Keratinocyte (primary cell): Measurements from ENCODE around the gene HIF1A. TPM values are rescaled to one million over a fixed set of nuclear protein-coding genes. Genes with fewer than 3 reads are reported as not detected.

Experiments
- DNase-seq: peaks from one replicate; pipeline ENCODE4 v3.0.0-alpha.2; 2011; ENCODE audit warnings: low read depth, missing footprints, low spot score
- FAIRE-seq: peaks from 2 replicates; lab custom pipeline; 2011; peaks lifted over from hg19 to GRCh38; lab: Jason Lieb, UNC
- H2AFZ ChIP-seq: 2 replicates; pipeline ENCODE4 v1.6.0; 2012; ENCODE audit warnings: low read length, control low read depth, inconsistent platforms; ENCODE audit not compliant: control insufficient read depth
- H3K27ac ChIP-seq: 2 replicates; pipeline ENCODE4 v1.5.1; 2011; ENCODE audit warnings: low read length; ENCODE audit not compliant: control insufficient read depth, insufficient read depth
- H3K27me3 ChIP-seq: 3 replicates; pipeline ENCODE4 v1.6.0; 2011; ENCODE audit warnings: low read length; ENCODE audit not compliant: control insufficient read depth, insufficient read depth; ENCODE audit errors: extremely low read depth
- H3K36me3 ChIP-seq, 2 experiments: 2 replicates in 1 of 2; 3 replicates in 1 of 2; pipeline ENCODE4 v1.5.1; 2011; ENCODE audit warnings: low read length in 2 of 2, mild to moderate bottlenecking in 1 of 2; ENCODE audit not compliant: control insufficient read depth in 2 of 2, insufficient read depth in 2 of 2; ENCODE audit errors: extremely low read depth in 1 of 2
- H3K4me1 ChIP-seq: 3 replicates; pipeline ENCODE4 v1.5.1; 2011; ENCODE audit warnings: low read length; ENCODE audit not compliant: control insufficient read depth, insufficient read depth; ENCODE audit errors: extremely low read depth
- H3K4me2 ChIP-seq: 3 replicates; pipeline ENCODE4 v1.6.0; 2011; ENCODE audit warnings: low read depth, low read length; ENCODE audit not compliant: control insufficient read depth, insufficient read depth; ENCODE audit errors: extremely low read depth
- H3K4me3 ChIP-seq, 3 experiments: fragments of 200-600 bp in 1 of 3; sonication (generic) in 1 of 3; 2 replicates in 2 of 3; 3 replicates in 1 of 3; pipeline ENCODE4 v1.5.1; 2011 to 2016; ENCODE audit warnings: low read length in 3 of 3, mild to moderate bottlenecking in 3 of 3, control low read depth in 2 of 3, inconsistent platforms in 1 of 3, low read depth in 1 of 3, mixed read lengths in 1 of 3, mixed run types in 1 of 3, moderate library complexity in 1 of 3; ENCODE audit not compliant: control insufficient read depth in 2 of 3, insufficient read depth in 2 of 3; ENCODE audit errors: extremely low read depth in 1 of 3
- H3K79me2 ChIP-seq: 2 replicates; pipeline ENCODE4 v1.6.0; 2012; ENCODE audit warnings: low read length; ENCODE audit not compliant: control insufficient read depth, insufficient read depth
- H3K9ac ChIP-seq: 3 replicates; pipeline ENCODE4 v1.6.0; 2011; ENCODE audit warnings: low read length; ENCODE audit not compliant: control insufficient read depth, insufficient read depth; ENCODE audit errors: extremely low read depth
- H3K9me1 ChIP-seq: 3 replicates; pipeline ENCODE4 v1.6.0; 2011; ENCODE audit warnings: low read length; ENCODE audit not compliant: control insufficient read depth, insufficient read depth; ENCODE audit errors: extremely low read depth
- H3K9me3 ChIP-seq: 2 replicates; pipeline ENCODE4 v1.5.1; 2012; ENCODE audit warnings: low read depth, low read length; ENCODE audit not compliant: control insufficient read depth
- H4K20me1 ChIP-seq: 3 replicates; pipeline ENCODE4 v1.6.0; 2011; ENCODE audit warnings: low read length; ENCODE audit not compliant: control insufficient read depth, insufficient read depth; ENCODE audit errors: extremely low read depth
- CTCF ChIP-seq, 3 experiments: IDR thresholded peaks in 1 of 3; conservative IDR thresholded peaks in 1 of 3; optimal IDR thresholded peaks in 1 of 3; 2 replicates in 2 of 3; 3 replicates in 1 of 3; pipeline versions ENCODE3 to v1.5.1; 2011; ENCODE audit warnings: low read length in 3 of 3, mild to moderate bottlenecking in 3 of 3, moderate library complexity in 2 of 3, control low read depth in 1 of 3, inconsistent platforms in 1 of 3; ENCODE audit not compliant: insufficient read depth in 2 of 3; ENCODE audit errors: extremely low read depth in 1 of 3
- EZH2 ChIP-seq: IDR thresholded peaks from one replicate; pipeline ENCODE4 v1.6.1; 2012; ENCODE audit warnings: inconsistent platforms, mild to moderate bottlenecking, low read length, moderate library complexity
- dilution Hi-C: fragments of 300-500 bp; cut with MboI; formaldehyde crosslinking; loops from one replicate; pipeline ENCODE4 v1.7.0; 2020; ENCODE audit warnings: low sequenced_read_pairs; ENCODE audit not compliant: extremely low pct_ligation_motif_present
- polyA plus RNA-seq, 5 experiments: library from polyadenylated mRNA; depleted of rRNA in 3 of 5; stranded (reverse) in 3 of 5; stranded (forward) in 1 of 5; unstranded in 1 of 5; fragments of >200 nt; gene quantifications; 1 replicate in 1 of 5; 2 replicates in 3 of 5; 3 replicates in 1 of 5; pipeline versions ENCODE4 v1.2.1 to v1.2.3, GENCODE V29; 2011 to 2012; ENCODE audit warnings: missing spikeins in 2 of 5, low read depth in 1 of 5, low replicate concordance in 1 of 5

Gene HIF1A
- polyA plus RNA-seq, 1 donor (not counting 4 experiments of a cell fraction or from before 2014, with no cell fraction given): 202 TPM

GRCh38 chr14:61720294-61720661 is 25.0 kb downstream of the HIF1A start:
- no peaks in the 10 kb centered on the region for H3K27me3 ChIP-seq
- no peak for DNase-seq
- no peaks in the 10 kb centered on the region for H3K9me3 ChIP-seq
- FAIRE-seq: no peak
- no peak overlapping the region for H3K27ac ChIP-seq
- H4K20me1 ChIP-seq: peaks cover 11% of the 10 kb centered on the region
- H3K9ac ChIP-seq: no peak overlapping the region
- no peak overlapping the region for H3K4me2 ChIP-seq
- H3K79me2 ChIP-seq: peaks cover 62% of the 10 kb centered on the region
- H3K36me3 ChIP-seq: peaks cover 5 to 25% of the 10 kb centered on the region in 2 experiments
- no peak overlapping the region for H3K4me3 ChIP-seq
- peaks cover 6% of the 10 kb centered on the region for H3K4me1 ChIP-seq
- no peaks in the 10 kb centered on the region for H3K9me1 ChIP-seq
- dilution Hi-C loops: no loop called here
- TF ChIP-seq CTCF (optimal IDR thresholded peaks at IDR 0.05 in 1 of 3, IDR thresholded peaks at IDR 0.05 in 1 of 3, conservative IDR thresholded peaks at IDR 0.05 in 1 of 3; ENCODE audit: extremely low read depth in 1 of 3, insufficient read depth in 2 of 3, low read length in 3 of 3): no peak
- no peak for TF ChIP-seq EZH2
- no peak overlapping the region for H2AFZ ChIP-seq

DNA sequence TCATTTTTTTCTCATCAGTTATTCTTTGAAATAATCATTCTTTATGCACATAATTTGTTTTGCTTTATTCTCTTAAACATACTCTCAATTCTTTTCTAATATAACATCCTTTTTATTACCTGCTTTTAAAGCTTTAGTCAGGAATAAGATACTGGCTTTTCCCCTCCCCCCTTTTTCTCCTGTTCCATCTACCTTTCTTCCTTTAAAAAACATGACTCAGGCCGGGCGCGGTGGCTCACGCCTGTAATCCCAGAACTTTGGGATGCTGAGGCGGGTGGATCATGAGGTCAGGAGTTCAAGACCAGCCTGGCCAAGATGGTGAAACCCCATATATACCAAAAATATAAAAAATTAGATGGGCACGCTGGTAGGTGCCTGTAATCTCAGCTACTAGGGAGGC is 25.4 kb downstream of the HIF1A start:
- no peak overlapping the region for H2AFZ ChIP-seq
- no peak overlapping the region for H3K4me2 ChIP-seq
- H3K27ac ChIP-seq: no peak overlapping the region
- DNase-seq (no peak), FAIRE-seq (no peak)
- peaks cover 6% of the 10 kb centered on the region for H3K4me1 ChIP-seq
- H3K9ac ChIP-seq: no peak overlapping the region
- no peaks in the 10 kb centered on the region for H3K9me3 ChIP-seq
- no peaks in the 10 kb centered on the region for H3K9me1 ChIP-seq
- dilution Hi-C loops: no loop called here
- peaks cover 9% of the 10 kb centered on the region for H4K20me1 ChIP-seq
- H3K36me3 ChIP-seq: peaks cover 5 to 25% of the 10 kb centered on the region in 2 experiments
- H3K79me2 ChIP-seq: peaks cover 57% of the 10 kb centered on the region
- H3K27me3 ChIP-seq: no peaks in the 10 kb centered on the region
- no peak overlapping the region for H3K4me3 ChIP-seq
- TF ChIP-seq EZH2 (no peak), CTCF (optimal IDR thresholded peaks at IDR 0.05 in 1 of 3, IDR thresholded peaks at IDR 0.05 in 1 of 3, conservative IDR thresholded peaks at IDR 0.05 in 1 of 3; ENCODE audit: extremely low read depth in 1 of 3, insufficient read depth in 2 of 3, low read length in 3 of 3) (no peak)
